Left lung (tissue), 10 donors: ENCODE measurements around the gene KIRREL3. TPM values are rescaled to one million over a fixed set of nuclear protein-coding genes. Genes with fewer than 3 reads are reported as not detected.

Experiments used
- ATAC-seq: fragments of 200-7000 bp; cut with Tn5 transposase; one replicate; pipeline ENCODE4 v1.9.1; 2020; ENCODE audit warnings: moderate library complexity
- DNase-seq, 4 donors: peaks; one replicate each; pipeline ENCODE4 v3.0.0-alpha.2; 2013 to 2020
- H3K27ac ChIP-seq, 2 donors: fragments of 200-600 bp; sonication (generic) in 1 of 2; one replicate each; pipeline versions ENCODE4 v1.5.0 to v1.8.0; 2020 to 2021
- H3K27me3 ChIP-seq, 2 donors: fragments of 200-600 bp; sonication (generic) in 1 of 2; one replicate each; pipeline versions ENCODE4 v1.5.0 to v1.8.0; 2020 to 2021
- H3K36me3 ChIP-seq, 2 donors: fragments of 200-600 bp; sonication (generic) in 1 of 2; one replicate each; pipeline versions ENCODE4 v1.5.0 to v1.8.0; 2020 to 2021
- H3K4me1 ChIP-seq, 2 donors: fragments of 200-600 bp; one replicate each; pipeline ENCODE4 v1.8.0; 2021
- H3K4me3 ChIP-seq, 2 donors: fragments of 200-600 bp; sonication (generic) in 1 of 2; one replicate each; pipeline versions ENCODE4 v1.5.0 to v1.8.0; 2020 to 2021; ENCODE audit warnings: mild to moderate bottlenecking in 1 of 2
- H3K9me3 ChIP-seq, 2 donors: fragments of 200-600 bp; sonication (generic) in 1 of 2; one replicate each; pipeline versions ENCODE4 v1.5.0 to v1.8.0; 2020 to 2021
- CTCF ChIP-seq, 2 donors: fragments of 200-600 bp; sonication (generic) in 1 of 2; IDR thresholded peaks; one replicate each; pipeline versions ENCODE4 v1.5.0 to v1.8.0; 2021; ENCODE audit warnings: antibody characterized with exemption in 2 of 2
- intact Hi-C, 2 donors: fragments of 100-400 bp; cut with DNase I; formaldehyde crosslinking; loops; one replicate each; pipeline versions ENCODE4 v1.11.2 to v1.14.2; 2022
- polyA plus RNA-seq, 6 donors: library from polyadenylated mRNA; unstranded; fragments of 120-200 nt; gene quantifications; one replicate each; pipeline ENCODE4 v1.2.1, GENCODE V29; 2013; ENCODE audit not compliant: insufficient read length in 6 of 6
- total RNA-seq, 2 donors: library from RNA; stranded (reverse); fragmentation: NEBNext Ultra II Directional; extraction: Animal tissue kit (Norgen Biotek cat#: 25700); gene quantifications; one replicate each; pipeline ENCODE4 v1.2.1, GENCODE V29; 2021
- donor health status: DM: no; HTN: yes; CAD: no.
- donor health status: DM: no; HTN: no; CAD: no.

KIRREL3 gene
- total and polyA plus RNA-seq, 8 donors: 1.6 to 2.5 (median 2.0) TPM; not detected in 2

GRCh38 chr11:126404367-126404766 is 596.2 kb downstream of the KIRREL3 start:
- no peaks in the 10 kb centered on the region for H3K9me3 ChIP-seq
- H3K27ac ChIP-seq: no peak overlapping the region
- ATAC-seq (no peak), DNase-seq (no peak)
- H3K4me1 ChIP-seq: no peaks in the 10 kb centered on the region
- no peak overlapping the region for H3K4me3 ChIP-seq
- peaks cover 0 to 28% of the 10 kb centered on the region in 2 donors for H3K36me3 ChIP-seq
- H3K27me3 ChIP-seq: no peaks in the 10 kb centered on the region
- intact Hi-C loops: no loop called here
- TF ChIP-seq CTCF (IDR thresholded peaks at IDR 0.05): no peak

GRCh38 chr11:126403658-126404057 is 596.9 kb downstream of the KIRREL3 start:
- no peak overlapping the region for H3K27ac ChIP-seq

GRCh38 chr11:126403022-126403581 is 597.5 kb downstream of the KIRREL3 start:
- ATAC-seq: no peak
- no peak for DNase-seq
- no peaks in the 10 kb centered on the region for H3K9me3 ChIP-seq
- intact Hi-C loops: no loop called here
- H3K4me1 ChIP-seq: no peaks in the 10 kb centered on the region
- TF ChIP-seq CTCF (IDR thresholded peaks at IDR 0.05): no peak
- no peak overlapping the region for H3K4me3 ChIP-seq
- no peak overlapping the region for H3K27ac ChIP-seq
- H3K36me3 ChIP-seq: peaks cover 0 to 16% of the 10 kb centered on the region in 2 donors
- H3K27me3 ChIP-seq: no peaks in the 10 kb centered on the region

More at GRCh38 chr11:126403658-126404057, 596.9 kb downstream of the KIRREL3 start:
- H3K4me1 ChIP-seq: no peaks in the 10 kb centered on the region
- H3K27me3 ChIP-seq: no peaks in the 10 kb centered on the region
- H3K36me3 ChIP-seq: peaks cover 0 to 21% of the 10 kb centered on the region in 2 donors
- H3K9me3 ChIP-seq: no peaks in the 10 kb centered on the region
- intact Hi-C loops: no loop called here
- no peak for TF ChIP-seq CTCF (IDR thresholded peaks at IDR 0.05)
- ATAC-seq (no peak), DNase-seq (no peak)
- H3K4me3 ChIP-seq: no peak overlapping the region

GRCh38 chr11:126400479-126400878 is 600.1 kb downstream of the KIRREL3 start:
- H3K9me3 ChIP-seq: no peaks in the 10 kb centered on the region
- DNase-seq: no peak
- no peaks in the 10 kb centered on the region for H3K27me3 ChIP-seq
- TF ChIP-seq CTCF (IDR thresholded peaks at IDR 0.05): no peak
- intact Hi-C loops: no loop called here
- H3K4me1 ChIP-seq: no peaks in the 10 kb centered on the region
- H3K36me3 ChIP-seq: no peaks in the 10 kb centered on the region
- H3K4me3 ChIP-seq: no peak overlapping the region
- H3K27ac ChIP-seq: no peak overlapping the region
- ATAC-seq: no peak

GRCh38 chr11:126400019-126400418 is 600.6 kb downstream of the KIRREL3 start:
- DNase-seq (no peak), ATAC-seq (no peak)
- H3K4me1 ChIP-seq: no peaks in the 10 kb centered on the region
- H3K4me3 ChIP-seq: no peak overlapping the region
- H3K27me3 ChIP-seq: no peaks in the 10 kb centered on the region
- no peaks in the 10 kb centered on the region for H3K36me3 ChIP-seq
- TF ChIP-seq CTCF (IDR thresholded peaks at IDR 0.05): no peak
- intact Hi-C loops: no loop called here
- no peak overlapping the region for H3K27ac ChIP-seq
- H3K9me3 ChIP-seq: no peaks in the 10 kb centered on the region
